H9 (cell line): ENCODE measurements around the gene DGLUCY. TPM values are rescaled to one million over a fixed set of nuclear protein-coding genes. Genes with fewer than 3 reads are reported as not detected.
A peak's percentile ranks its signal among the peaks of the same experiment; 100 is the strongest.

Source experiments
- DNase-seq: peaks from one replicate; pipeline ENCODE4 v3.0.0-alpha.2; 2017
- H2AFZ ChIP-seq: one replicate; pipeline ENCODE4 v1.6.1; 2013; ENCODE audit warnings: mild to moderate bottlenecking, low read length, control low read depth, moderate library complexity
- H2AK5ac ChIP-seq: 2 replicates; pipeline ENCODE4 v1.6.1; 2013; ENCODE audit warnings: low read length, control low read depth, mixed read lengths; ENCODE audit not compliant: insufficient read length
- H2BK120ac ChIP-seq: one replicate; pipeline ENCODE4 v1.6.1; 2013; ENCODE audit warnings: low read depth, mild to moderate bottlenecking, low read length, control low read depth, inconsistent platforms; ENCODE audit not compliant: poor library complexity, severe bottlenecking
- H2BK12ac ChIP-seq: 2 replicates; pipeline ENCODE4 v1.6.1; 2013; ENCODE audit warnings: low read length, control low read depth, mixed read lengths, low read depth; ENCODE audit not compliant: insufficient read length
- H2BK15ac ChIP-seq: 2 replicates; pipeline ENCODE4 v1.6.1; 2013; ENCODE audit warnings: low read depth, low read length, control low read depth
- H2BK20ac ChIP-seq: one replicate; pipeline ENCODE4 v1.6.1; 2013; ENCODE audit warnings: low read depth, mild to moderate bottlenecking, low read length, control low read depth, inconsistent platforms; ENCODE audit not compliant: poor library complexity, severe bottlenecking
- H2BK5ac ChIP-seq: 2 replicates; pipeline ENCODE4 v1.6.1; 2013; ENCODE audit warnings: low read length, control low read depth, mixed read lengths; ENCODE audit not compliant: insufficient read length
- H3K14ac ChIP-seq: 2 replicates; pipeline ENCODE4 v1.6.1; 2013; ENCODE audit warnings: low read length, control low read depth; ENCODE audit not compliant: insufficient read depth
- H3K18ac ChIP-seq: 2 replicates; pipeline ENCODE4 v1.6.1; 2013; ENCODE audit warnings: low read depth, mild to moderate bottlenecking, mixed read lengths, low read length, control low read depth; ENCODE audit not compliant: insufficient read length
- H3K23ac ChIP-seq: 2 replicates; pipeline ENCODE4 v1.6.1; 2013; ENCODE audit warnings: low read length, control low read depth, mixed read lengths, low read depth; ENCODE audit not compliant: insufficient read length
- H3K23me2 ChIP-seq: 2 replicates; pipeline ENCODE4 v1.6.1; 2013; ENCODE audit warnings: low read depth, mild to moderate bottlenecking, mixed read lengths, low read length, control low read depth; ENCODE audit not compliant: insufficient read length, poor library complexity, severe bottlenecking
- H3K27ac ChIP-seq: 2 replicates; pipeline ENCODE4 v1.5.1; 2013; ENCODE audit warnings: low read length, control low read depth, mixed read lengths, low read depth; ENCODE audit not compliant: insufficient read length
- H3K27me3 ChIP-seq: 2 replicates; pipeline ENCODE4 v1.6.1; 2013; ENCODE audit warnings: low read length, control low read depth, inconsistent platforms; ENCODE audit not compliant: insufficient read depth
- H3K4ac ChIP-seq: 2 replicates; pipeline ENCODE4 v1.6.1; 2013; ENCODE audit warnings: low read depth, mild to moderate bottlenecking, control low read depth, inconsistent platforms, low read length, moderate library complexity
- H3K4me1 ChIP-seq: 2 replicates; pipeline ENCODE4 v1.6.1; 2013; ENCODE audit warnings: low read length, control low read depth, inconsistent platforms; ENCODE audit not compliant: insufficient read depth
- H3K4me2 ChIP-seq: 2 replicates; pipeline ENCODE4 v1.6.1; 2013; ENCODE audit warnings: low read length, control low read depth, mixed read lengths; ENCODE audit not compliant: insufficient read length, insufficient read depth
- H3K56ac ChIP-seq: 2 replicates; pipeline ENCODE4 v1.6.1; 2013; ENCODE audit warnings: low read depth, mild to moderate bottlenecking, mixed read lengths, low read length, control low read depth; ENCODE audit not compliant: insufficient read length
- H3K79me1 ChIP-seq: 2 replicates; pipeline ENCODE4 v1.6.1; 2013; ENCODE audit warnings: low read depth, mild to moderate bottlenecking, moderate library complexity, low read length, control low read depth, inconsistent platforms; ENCODE audit not compliant: insufficient read depth, poor library complexity, severe bottlenecking
- H3K79me2 ChIP-seq: 2 replicates; pipeline ENCODE4 v1.6.1; 2013; ENCODE audit warnings: low read length, control low read depth, inconsistent platforms; ENCODE audit not compliant: insufficient read depth
- H3K9ac ChIP-seq: 2 replicates; pipeline ENCODE4 v1.6.1; 2013; ENCODE audit warnings: low read length, control low read depth, mixed read lengths; ENCODE audit not compliant: insufficient read length; ENCODE audit errors: extremely low read depth
- H3K9me3 ChIP-seq: one replicate; pipeline ENCODE4 v1.6.1; 2013; ENCODE audit warnings: low read depth, low read length, inconsistent platforms; ENCODE audit not compliant: control insufficient read depth
- H3T11ph ChIP-seq: one replicate; pipeline ENCODE4 v1.6.1; 2013; ENCODE audit warnings: mild to moderate bottlenecking, low read length, control low read depth, inconsistent platforms
- H4K20me1 ChIP-seq: one replicate; pipeline ENCODE4 v1.6.1; 2013; ENCODE audit not compliant: control insufficient read depth, insufficient read length, insufficient read depth
- H4K5ac ChIP-seq: 2 replicates; pipeline ENCODE4 v1.6.1; 2013; ENCODE audit warnings: low read depth, mild to moderate bottlenecking, mixed read lengths, low read length, control low read depth; ENCODE audit not compliant: insufficient read length
- H4K8ac ChIP-seq: replicated peaks from 2 replicates; pipeline ENCODE4 v1.6.1; 2013; ENCODE audit warnings: low read length, control low read depth, mixed read lengths, low read depth; ENCODE audit not compliant: insufficient read length
- H4K91ac ChIP-seq: 2 replicates; pipeline ENCODE4 v1.6.1; 2013; ENCODE audit warnings: low read depth, mild to moderate bottlenecking, moderate library complexity, mixed read lengths, low read length, control low read depth; ENCODE audit not compliant: insufficient read length
- H3K27ac Mint-ChIP-seq, 3 experiments: 2 replicates in 2 of 3; 3 replicates in 1 of 3; pipeline ENCODE4 v1.8.0; 2020 to 2021; ENCODE audit warnings: mixed read lengths in 3 of 3, mild to moderate bottlenecking in 1 of 3, moderate library complexity in 1 of 3
- H3K27me3 Mint-ChIP-seq: 2 replicates; pipeline ENCODE4 v1.8.0; 2021; ENCODE audit warnings: low read depth, mild to moderate bottlenecking, moderate library complexity, mixed read lengths
- H3K36me3 Mint-ChIP-seq, 3 experiments: 2 replicates in 2 of 3; 3 replicates in 1 of 3; pipeline ENCODE4 v1.8.0; 2020 to 2021; ENCODE audit warnings: low read depth in 3 of 3, mixed read lengths in 3 of 3; ENCODE audit not compliant: insufficient read depth in 1 of 3
- H3K4me1 Mint-ChIP-seq, 2 experiments: 2 replicates each; pipeline ENCODE4 v1.8.0; 2020; ENCODE audit warnings: mixed read lengths in 2 of 2
- H3K4me3 Mint-ChIP-seq, 2 experiments: 2 replicates in 1 of 2; 3 replicates in 1 of 2; pipeline ENCODE4 v1.8.0; 2020 to 2021; ENCODE audit warnings: mild to moderate bottlenecking in 2 of 2, mixed read lengths in 2 of 2, moderate library complexity in 1 of 2
- H3K9me3 Mint-ChIP-seq, 2 experiments: 2 replicates in 1 of 2; 3 replicates in 1 of 2; pipeline ENCODE4 v1.8.0; 2020; ENCODE audit warnings: mild to moderate bottlenecking in 2 of 2, mixed read lengths in 2 of 2, moderate library complexity in 1 of 2
- CTCF ChIP-seq: fragments of 200-600 bp; sonication (generic); conservative IDR thresholded peaks from 3 replicates; pipeline ENCODE4 v1.8.0; 2021; ENCODE audit warnings: antibody characterized with exemption, mild to moderate bottlenecking
- WGBS: extraction: QIAGEN DNeasy Blood & Tissue Kit; methylation state at CpG from one replicate; pipeline ENCODE4 v1.1.7; 2013; ENCODE audit warnings: missing lambda C conversion rate, low lambda C conversion rate, mixed read lengths; ENCODE audit not compliant: insufficient read length; ENCODE audit errors: extremely low coverage; 5-methylcytosine and 5-hydroxymethylcytosine counted together
- total RNA-seq: library from RNA; stranded (reverse); gene quantifications from 2 replicates; pipeline ENCODE4 v1.2.1, GENCODE V29; 2021

The DGLUCY gene
- total RNA-seq, 1 experiment from 2014 or later = 29.6 TPM

DNA sequence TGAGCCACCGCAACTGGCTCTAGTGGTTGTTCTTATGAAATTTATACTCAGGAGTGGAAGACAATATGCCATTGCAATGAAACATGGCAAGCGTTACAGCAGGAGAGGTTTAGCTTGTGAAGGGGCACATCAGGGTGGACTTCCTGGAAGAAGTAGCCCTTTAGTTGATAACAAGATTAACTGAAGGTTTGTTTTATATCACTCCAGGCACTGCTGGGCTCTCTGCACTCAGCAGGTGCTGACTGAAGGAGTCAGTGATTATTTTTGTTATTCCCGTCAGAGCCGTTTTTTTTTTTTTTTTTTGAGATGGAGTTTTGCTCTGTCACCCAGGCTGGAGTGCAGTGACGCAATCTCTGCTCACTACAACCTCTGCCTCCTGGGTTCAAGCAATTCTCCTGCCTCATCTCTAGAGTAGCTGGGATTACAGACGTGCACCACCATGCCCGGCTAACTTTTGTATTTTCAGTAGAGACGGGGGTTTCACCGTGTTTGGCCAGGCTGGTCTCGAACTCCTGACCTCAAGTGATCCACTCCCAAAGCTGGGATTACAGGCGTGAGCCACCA lies 148.2 kb downstream of the DGLUCY start:
- Histone ChIP-seq H3K79me2 (no peaks in the 10 kb centered on the region), H3K18ac (no peak overlapping the region), H3K14ac (no peak overlapping the region), H4K20me1 (no peaks in the 10 kb centered on the region), H3K27ac (no peak overlapping the region), H3K56ac (no peak overlapping the region), H2AK5ac (no peak overlapping the region), H2BK15ac (no peak overlapping the region), H3K9me3 (no peaks in the 10 kb centered on the region), H4K91ac (no peak overlapping the region), H4K8ac (no peak overlapping the region), H2BK120ac (no peak overlapping the region), H3K4me2 (no peak overlapping the region), H2BK12ac (no peak overlapping the region), H2BK5ac (no peak overlapping the region), H3K23me2 (peaks cover 11% of the 10 kb centered on the region), H2BK20ac (no peak overlapping the region), H3K27me3 (peaks cover 3% of the 10 kb centered on the region; the same call in 1 of the 2 replicates), H3K79me1 (no peaks in the 10 kb centered on the region), H3T11ph (no peak overlapping the region), H3K23ac (no peak overlapping the region), H3K4me1 (no peaks in the 10 kb centered on the region), H4K5ac (no peak overlapping the region), H3K4ac (no peak overlapping the region), H2AFZ (no peak overlapping the region), H3K9ac (no peak overlapping the region)
- no CpG with 5 or more reads among the region's 11 CpGs for WGBS
- Mint-ChIP-seq H3K36me3 (no peaks in the 10 kb centered on the region; a peak in 2 of 7 replicates), H3K4me1 (peaks cover 20 to 23% of the 10 kb centered on the region in 2 experiments), H3K4me3 (no peak overlapping the region; a peak in 1 of 5 replicates), H3K27ac (peak overlapping the region in 1 of 3 experiments; percentile 66; a peak in 1 of 7 replicates), H3K27me3 (peaks cover 47% of the 10 kb centered on the region), H3K9me3 (peaks cover 2 to 5% of the 10 kb centered on the region in 2 experiments; a peak in 2 of 5 replicates)
- TF ChIP-seq CTCF = no peak
- DNase-seq = no peak
